Stromal cell of bone marrow (primary cell): ENCODE data around the gene UBR4.

Experiments
- DNase-seq: peaks from one replicate; pipeline ENCODE4 v3.0.0-alpha.2; 2012; ENCODE audit warnings: low read depth

Gene UBR4

DNA sequence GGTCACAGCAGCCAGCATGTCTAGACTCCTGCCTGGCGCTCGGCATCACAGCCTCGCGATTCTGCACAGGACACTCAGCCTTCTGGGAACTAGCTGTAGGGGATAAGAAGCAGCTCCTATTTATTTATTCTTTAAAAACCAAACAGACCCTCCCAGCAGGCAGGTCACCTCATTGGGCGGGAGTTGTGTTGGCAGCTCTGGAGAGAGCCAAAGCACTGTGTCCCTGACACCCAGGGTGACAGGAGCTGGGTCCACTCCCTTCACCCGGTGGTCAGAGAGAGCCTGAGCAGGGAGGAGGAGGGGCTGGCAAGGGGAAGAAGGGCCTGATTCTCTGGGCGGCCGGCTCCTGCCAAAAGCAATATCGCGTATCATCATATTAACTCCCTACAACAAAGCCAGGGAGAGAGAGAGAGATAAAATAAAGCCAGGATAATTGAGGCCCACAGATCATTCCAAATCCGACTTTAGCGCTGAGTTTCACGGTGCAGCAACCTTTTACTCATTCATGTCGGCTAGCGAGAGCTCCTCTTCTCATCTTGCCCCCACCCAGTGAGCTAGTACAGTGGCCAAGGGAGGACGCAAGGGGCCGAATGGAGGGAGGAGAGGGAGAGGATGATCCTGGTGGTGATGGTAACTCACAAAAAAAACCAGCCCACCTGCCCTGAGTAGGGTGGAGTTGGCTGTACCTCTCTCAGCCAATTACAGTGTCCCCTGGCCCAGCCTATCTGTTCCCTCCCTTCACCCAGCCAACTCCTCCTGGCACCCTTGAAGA, 173.8 kb downstream of the UBR4 start:
- DNase-seq, result no peak

DNA sequence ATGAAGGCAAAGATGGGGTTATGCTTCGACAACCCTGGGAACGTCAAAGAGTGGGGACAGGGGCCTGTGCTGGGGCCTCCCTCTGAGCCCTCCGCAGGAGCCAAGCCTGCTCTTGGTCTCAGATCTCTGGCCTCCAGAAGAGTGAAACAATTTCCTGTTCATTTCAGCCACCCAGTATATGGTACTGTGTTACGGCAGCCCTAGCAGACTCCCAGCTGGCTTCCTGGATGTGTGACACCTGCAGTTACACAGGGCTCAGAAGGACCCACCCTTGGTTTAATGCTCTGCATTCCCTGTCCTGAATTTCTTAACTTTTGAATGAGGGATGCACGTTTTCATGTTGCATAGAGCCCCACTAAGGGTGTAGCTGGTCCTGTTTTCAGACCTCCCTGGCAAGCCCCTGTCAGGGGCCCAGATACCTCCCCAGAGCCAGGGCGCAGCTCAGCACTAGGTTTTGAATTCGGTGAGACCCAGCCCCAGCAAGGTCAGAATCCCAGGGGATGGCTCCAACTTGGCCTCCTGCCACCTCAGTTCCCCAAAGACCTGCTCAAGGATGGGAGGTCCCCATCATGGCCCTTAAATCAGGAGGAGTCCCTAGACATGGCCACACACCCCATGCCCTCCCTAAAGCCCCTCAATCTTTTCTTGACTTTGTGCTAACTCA, 174.6 kb downstream of the UBR4 start:
- DNase-seq, result no peak

DNA sequence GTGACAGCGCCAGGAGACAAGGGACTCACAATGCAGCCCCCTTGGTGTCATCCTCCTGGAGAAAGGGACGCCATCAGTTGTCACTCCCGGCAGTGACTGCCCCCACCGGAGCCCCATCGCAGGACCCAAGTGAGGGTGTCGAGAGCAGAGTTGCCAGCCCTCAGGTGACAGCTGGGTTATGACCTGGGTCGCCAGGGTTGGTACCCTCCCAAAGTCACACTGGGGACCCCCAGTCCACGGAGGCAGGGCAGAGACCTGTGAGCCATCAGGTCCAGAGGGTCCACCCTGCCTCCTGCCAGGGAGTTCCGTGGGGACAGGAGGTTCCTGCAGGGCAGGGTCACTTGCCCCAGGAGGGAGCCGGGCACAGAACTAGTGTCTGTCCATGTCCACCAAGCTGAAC, 175.3 kb downstream of the UBR4 start:
- DNase-seq, result no peak

DNA sequence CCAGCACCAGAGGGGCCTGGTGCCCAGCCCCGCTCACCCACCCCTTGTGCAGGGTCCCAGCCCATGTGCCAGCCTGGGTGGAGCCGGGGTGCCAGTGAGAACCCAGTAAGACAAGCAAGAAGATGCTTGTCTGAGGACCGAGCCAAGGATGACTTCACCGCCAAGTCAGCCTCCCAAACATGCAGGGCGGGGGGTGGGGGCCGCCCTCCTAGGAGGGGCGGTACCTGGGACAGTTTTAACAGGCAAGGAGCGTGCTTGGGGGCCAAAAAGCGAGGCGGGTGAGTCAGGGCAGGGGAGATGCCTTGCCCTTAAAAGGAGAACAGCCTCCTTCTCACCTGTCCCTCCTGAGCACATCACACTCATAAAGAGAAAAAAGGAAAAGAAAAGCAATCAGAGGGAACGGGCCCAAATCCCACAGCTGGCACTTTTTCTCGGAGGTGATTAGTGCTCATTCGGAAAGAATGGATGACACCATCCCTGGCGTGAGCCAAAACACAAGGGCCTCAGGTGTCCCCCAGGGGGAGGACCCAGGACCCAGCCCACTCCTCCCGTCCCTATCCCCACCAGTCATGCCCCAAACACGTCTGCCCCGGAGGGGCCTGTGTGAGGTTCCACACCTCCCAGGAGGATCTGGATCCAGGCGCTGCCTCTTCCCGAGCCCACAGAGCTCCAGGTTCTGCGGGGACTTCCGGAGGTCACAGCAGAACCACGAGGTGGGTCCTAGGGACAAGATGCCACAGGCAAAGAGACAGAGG, 176.0 kb downstream of the UBR4 start:
- DNase-seq, result no peak

DNA sequence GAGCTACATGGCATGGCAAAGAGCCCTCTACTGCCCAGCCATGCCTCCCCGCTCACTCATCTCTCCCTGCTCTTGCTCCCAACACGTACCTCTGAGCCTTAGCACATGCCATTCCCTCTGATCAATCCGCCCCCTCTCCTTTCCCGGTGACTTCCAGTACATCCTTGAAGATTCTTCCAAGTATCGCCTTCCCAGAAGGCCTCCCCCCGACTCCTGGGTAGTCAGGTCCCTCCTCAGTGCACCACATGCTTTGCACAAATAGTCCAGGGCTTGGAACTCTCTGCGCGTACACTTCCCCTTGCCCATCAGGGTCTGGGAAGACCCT, 176.6 kb downstream of the UBR4 start:
- DNase-seq, result no peak

DNA sequence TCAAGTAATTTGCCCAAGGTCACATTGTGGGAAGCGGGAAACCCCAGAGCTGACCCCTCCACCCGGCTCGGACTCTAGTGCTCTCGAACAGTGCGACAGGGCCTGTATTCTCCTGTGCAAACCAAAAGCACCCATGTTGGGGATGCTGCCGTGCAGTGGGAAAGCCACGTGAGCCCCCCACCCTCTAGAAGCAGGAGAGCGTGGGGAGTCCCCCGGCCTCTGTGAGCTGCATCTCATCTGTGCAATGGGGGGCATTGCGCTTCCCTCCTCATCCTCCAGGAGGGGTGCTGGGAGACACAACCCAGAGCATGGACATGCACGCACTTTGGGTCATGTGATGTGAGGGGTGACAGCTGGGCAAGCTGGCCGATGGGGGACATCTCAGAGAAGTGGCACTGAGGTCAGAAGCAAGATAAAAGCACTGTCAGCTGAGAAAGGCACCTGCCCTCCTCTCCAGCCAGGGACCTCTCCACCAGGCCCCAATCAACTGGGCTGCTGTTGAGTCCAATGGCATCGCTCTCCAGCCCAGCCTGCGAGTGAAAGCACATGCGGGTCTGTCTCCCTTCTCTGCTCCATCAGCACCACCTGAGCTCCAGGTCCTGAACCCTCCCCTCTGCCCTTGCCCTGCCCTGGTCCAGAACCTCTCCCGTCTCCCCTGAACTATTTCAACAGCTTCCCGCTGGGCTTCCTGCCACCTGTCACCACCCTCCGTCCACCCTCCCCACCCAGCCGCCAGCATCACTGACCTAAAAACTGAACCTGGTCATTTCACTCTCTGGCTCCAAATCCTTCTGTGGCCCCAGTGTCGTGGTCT, 177.2 kb downstream of the UBR4 start:
- DNase-seq, result no peak

DNA sequence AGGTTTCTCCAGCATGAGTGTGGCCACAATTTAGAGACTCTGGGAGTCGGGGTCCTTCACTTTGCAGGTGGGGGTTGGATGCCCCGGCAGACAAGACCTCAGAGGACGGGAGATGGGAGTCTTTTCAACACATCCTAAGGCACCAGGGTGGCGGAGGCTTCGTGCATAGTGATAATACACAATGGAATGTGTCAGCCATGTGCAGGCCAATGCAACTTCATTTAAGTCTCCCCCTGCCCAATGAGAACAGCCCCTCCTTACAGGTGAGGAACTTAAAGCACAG, 177.7 kb downstream of the UBR4 start:
- DNase-seq, result no peak

DNA sequence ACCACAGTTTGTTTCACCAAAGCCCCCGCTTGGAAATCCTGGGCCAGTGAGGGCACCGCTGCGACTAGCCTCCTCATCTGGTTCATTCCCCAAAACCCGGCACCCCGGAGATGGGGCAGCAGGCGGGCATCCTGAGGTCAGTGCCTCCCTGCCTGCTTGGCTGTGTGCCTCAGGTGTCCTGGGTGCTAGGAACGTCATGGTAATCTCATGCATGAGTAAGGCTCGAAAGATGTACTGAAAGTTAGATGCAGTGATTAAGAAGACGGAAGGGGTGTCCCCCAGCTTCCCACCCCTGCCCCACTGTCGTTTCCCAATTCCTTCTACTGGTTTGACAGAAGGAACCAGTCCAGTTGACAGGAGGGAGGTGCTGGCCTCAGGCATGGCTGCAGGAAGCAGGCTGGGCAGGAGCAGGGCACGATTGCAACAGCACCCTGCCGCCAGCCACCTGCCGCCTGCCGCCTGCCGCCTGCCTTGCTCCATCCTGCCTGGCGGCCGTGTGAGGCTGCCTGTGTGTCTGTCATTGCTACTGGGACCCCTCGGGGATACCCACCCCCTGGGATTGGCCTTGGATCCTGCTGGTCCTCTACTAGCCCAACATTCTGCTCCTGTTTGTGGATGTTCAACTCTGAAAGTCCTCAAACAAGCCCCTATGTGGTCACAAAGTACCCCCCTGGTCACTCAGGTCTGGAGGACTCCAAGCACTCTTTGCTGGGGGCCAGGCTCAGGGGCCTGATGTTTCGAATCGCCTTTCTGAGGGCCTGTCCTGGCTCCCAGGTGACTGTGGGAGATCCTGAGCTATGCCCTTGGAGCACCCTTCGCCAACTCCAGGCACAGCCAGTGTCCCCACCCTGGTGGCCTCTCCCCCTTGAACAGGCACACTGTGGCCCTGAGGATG, 180.6 kb downstream of the UBR4 start:
- no peak for DNase-seq

DNA sequence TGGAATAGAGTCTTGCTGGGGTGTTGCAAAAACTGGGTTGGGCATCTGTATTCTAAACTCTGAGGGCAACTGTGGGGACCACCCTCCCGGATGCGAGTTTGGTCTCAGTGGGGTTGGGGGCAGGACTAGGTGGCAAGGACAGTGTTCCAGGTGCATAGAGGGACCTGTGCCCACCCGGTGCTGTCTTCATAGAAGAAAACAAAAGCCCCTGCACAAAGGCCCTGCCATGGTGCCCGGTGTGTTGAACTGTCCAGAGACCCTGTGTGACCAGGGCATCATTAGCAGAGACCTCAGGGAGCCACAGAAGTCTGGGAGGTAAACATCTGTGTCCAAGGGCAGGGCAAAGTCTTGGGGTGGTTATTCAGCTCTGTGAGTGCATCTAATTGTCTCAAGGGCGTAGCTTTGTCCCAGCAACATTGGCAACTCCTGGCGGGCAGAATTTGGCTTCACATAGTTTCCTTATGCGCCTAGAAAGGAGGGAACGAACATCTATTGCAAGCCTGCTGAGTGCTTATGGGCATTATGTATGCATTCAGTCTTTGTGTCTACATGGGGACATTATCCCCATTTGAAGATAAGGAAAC, 181.4 kb downstream of the UBR4 start:
- no peak for DNase-seq

DNA sequence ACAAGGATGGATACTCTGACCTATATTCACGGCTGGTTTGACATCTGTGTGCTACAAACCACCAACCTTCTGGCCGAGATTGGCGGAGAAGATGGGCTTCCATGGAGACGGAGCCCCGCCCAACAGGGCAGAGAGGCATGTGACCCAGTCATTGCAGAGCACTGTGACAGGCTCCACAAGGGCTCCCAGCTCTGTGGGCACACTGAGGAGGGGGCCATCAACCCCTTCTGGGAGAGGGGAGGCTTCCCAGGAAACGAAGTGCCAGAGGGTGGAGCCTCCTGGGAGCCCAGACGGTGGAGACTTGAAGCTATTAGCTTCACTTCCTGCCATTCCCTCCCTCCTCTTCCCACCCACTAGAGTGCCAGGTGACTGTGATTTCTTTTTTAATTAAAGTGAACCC, 182.0 kb downstream of the UBR4 start:
- no peak for DNase-seq
